GM19467 (cell line): Measurements from ENCODE around the gene VAV2.

Source experiments
- ATAC-seq: cut with Tn5 transposase; IDR thresholded peaks from one replicate; pipeline ENCODE4 v1.9.1; 2021; ENCODE audit warnings: mild to moderate bottlenecking, moderate library complexity; ENCODE audit not compliant: unreplicated experiment

Gene VAV2

DNA sequence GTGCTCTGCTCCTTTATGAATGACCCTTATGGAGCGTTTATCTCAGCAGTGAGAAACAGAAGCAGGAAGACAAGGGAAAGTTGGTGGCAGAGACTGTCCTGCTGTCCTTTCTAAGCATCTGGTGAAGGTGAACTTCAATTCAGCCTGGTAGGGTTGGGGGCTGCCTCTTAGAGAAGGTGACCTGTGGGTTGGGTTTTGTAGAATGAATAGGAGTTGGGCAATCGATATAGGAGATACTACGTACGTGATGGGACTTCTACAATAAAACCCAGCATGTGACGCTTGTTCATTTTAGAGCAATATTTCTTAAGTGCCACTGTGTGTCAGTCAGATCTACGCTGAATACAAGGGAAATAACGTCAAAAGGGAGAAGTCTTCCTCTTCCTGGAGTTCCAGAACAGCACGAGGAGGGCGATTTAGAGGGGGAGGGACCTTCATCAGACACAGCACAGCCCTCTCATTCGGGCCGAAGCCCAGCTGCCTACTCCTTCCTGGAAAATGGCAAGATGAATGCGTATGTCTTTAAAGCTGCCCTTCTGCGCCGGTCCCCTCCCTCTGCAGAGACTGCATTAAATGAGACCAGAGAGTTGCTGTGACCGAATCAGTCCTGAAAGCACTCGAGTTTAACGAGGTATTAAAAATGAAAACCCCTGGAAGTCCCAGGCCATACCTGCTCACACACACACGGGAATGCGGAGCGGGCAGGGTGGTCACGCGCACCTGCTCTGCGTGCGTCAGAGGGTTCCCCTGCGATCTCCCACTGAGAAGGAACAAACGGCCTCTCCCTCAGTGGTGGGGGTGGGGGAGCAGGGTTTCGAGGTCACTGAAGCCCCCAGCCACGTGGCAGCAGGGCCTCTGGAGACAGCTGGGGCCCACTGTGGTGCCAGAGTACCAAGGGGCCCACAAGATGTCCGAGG lies 168.7 kb downstream of the VAV2 start:
- ATAC-seq: no peak

DNA sequence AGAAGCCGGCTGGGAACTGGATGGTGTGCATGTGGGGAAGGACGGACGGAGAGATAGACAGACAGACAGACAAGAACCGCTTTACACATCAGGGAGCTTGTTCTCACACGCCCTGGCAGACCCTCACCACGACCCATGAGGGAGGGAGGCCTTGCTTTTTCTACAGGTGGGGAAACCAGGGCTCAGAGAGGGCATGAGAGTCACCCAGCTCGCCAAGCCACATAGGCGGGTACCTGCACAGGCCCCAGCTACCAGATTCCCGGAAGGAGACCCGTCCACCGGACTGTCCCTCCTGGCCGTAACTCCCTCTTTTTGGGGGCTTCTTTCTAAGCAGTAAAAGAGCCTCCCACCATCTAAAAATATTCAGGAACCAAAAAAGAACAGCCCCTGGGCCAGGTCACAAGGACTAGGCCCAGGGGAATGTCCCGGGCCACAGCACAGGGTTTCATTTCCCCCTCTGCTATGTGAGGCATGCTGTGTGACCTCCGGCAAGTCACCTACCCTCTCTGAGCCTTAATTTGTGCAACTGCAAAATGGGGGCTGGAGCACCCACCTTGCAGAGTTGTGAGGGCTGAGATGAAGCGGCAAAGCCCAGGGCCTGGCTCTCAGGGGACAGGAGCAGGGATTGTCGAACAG lies 169.6 kb downstream of the VAV2 start:
- ATAC-seq: no peak

- ATAC-seq: no peak
Observed at GRCh38 chr9:133821601-133822429, 170.3 kb downstream of the VAV2 start.

DNA sequence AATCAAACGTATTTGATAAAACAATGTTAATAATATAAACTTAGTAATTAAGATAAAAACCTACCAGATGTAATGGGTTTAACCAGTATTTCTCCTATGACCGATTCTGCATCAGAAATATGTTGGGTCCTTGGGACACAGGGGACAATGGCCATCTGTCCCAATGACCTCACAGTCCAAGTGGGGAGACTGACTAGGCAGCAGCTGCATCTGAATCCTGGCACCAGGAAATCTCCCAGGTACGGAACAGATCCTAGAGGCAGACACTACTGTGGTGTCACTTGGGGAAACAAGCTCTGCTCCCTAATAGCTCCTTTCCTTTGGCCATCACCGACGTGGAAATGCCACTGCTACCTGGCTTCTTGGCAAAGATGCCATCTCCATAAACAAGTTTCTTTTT lies 172.2 kb downstream of the VAV2 start:
- no peak for ATAC-seq

DNA sequence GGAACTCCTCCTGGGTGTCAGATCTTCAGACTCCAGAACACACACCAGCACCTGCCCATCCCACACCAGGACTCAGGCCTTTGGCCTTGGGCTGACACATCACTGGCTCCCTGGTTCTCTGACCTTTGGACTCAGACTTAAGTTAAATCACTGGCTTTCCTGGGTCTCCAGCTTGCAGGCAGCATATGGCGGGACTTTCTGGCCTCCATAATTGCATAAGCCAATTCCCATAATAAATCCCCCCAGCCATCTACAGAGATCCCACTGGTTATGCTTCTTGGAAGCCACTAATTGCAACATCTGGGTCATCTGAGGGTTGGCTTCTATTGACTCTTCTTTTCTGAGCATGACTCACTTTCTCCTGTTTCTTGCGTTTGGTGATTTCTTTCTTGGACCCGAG lies 173.7 kb downstream of the VAV2 start:
- no peak for ATAC-seq

GRCh38 chr9:133815781-133816180 lies 176.3 kb downstream of the VAV2 start:
- ATAC-seq: no peak

GRCh38 chr9:133814586-133815208 lies 177.4 kb downstream of the VAV2 start:
- ATAC-seq: no peak

- ATAC-seq: no peak
Observed at GRCh38 chr9:133813749-133814585, 178.2 kb downstream of the VAV2 start.

- ATAC-seq: no peak
Observed at GRCh38 chr9:133812941-133813748, 179.0 kb downstream of the VAV2 start.

DNA sequence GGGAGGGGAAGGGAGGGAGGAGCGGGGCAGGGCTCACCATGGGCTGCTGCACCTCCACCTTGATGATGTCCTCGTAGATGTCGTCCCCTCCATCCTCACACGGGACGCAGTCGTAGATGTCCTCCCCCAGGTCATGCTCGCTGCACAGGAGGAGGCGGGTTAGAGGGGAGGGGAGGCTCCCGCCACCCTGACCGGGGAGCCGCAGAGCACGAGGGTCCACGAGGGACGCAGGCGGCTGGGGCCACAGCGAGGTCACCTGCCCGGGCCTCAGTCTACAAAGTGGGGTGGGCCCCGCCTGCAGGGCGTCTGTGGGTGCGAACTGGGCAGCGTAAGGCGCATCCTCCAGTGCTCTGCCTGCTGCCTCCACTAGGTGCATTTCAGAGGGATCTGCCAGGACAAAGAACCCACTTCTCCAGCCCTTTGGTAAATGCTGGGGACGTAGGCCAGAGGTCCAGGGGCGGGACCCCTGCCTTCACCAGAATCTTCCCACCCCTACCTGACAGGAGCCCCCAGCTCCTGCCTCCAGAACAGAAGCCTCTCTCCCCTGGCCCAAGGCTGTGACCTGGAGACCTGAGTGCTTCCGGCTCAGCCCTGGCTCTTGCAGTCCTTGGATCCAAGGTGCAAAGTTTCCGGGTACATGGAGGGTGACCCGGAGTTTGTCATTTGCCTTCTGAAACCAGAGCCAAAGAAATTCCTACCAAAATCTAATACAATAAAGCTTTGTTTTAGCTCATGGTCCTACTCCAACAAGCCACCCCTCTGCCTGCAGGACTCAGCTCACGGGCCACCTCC lies 179.9 kb downstream of the VAV2 start:
- no peak for ATAC-seq

DNA sequence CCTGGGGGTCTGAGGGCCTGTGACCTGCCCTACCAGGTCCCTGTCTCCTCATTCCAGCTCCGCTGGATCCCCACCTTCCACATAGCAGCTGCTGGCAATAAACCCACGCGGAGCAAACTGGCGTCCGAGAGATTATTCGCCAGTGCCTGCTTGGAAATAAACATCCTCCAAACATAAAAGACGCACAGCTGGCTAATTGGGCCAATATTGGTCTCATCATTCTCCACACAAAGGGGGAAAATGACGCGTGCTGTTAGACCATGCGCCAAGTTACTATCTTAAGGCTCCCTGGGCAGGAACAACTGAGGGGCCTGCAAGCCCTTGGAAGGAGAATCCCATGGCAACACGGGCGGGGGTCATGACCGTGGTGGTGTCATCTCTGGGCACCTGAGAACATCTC lies 180.7 kb downstream of the VAV2 start:
- no peak for ATAC-seq

DNA sequence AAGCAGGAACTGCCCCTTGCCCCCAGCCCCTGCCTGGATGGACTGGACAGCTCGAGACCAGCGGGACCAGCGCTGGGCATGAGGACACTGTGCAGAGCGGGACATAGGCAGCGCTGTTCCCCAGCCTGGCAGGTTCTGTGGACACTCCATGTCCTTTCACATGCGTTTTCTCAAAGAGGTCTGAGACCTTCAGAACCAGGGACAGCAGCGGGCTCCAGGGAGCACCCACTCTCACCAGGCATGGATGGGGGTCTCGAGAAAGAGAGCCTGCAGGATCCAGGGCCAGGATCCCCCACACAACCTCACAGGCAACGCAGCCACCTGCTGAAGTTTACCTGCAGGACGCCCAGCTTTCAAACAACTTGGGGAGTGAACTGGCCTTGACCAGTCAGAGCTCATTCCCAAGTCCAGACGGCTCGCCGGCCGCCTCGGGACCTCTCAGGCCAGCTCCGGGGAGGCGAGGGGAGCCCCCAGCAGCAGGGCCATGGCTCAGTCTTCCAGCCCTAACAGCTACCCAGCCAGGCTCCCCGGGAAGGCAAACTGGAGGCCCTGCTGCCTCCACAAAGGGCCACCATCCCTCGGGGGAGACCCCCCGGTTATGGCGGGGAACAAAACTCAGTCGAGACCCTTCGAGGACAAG lies 181.4 kb downstream of the VAV2 start:
- no peak for ATAC-seq

- no peak for ATAC-seq
Observed at GRCh38 chr9:133809335-133809734, 182.8 kb downstream of the VAV2 start.

GRCh38 chr9:133807818-133808217 lies 184.3 kb downstream of the VAV2 start:
- no peak for ATAC-seq

DNA sequence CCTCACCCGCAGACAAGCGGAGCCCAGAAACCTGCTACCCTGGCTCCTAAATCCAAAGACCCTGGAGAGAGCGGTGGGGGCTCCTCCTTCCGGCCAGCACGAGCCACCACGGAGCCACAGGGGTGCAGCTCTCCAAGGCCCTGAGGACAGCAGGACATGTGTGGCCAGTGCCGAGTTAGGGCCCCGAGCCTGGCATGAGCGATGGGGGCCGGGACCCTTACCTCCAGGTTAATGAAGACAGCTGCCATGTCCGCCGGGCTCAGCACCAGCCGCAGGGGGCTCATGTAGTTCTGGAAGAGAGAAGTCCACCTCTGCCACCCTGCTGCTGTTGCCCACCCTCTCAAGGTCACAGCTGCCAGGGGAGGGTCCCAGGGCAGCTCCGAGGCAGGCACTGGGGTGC lies 185.1 kb downstream of the VAV2 start:
- ATAC-seq: no peak

- ATAC-seq: no peak
Observed at GRCh38 chr9:133806623-133807010, 185.5 kb downstream of the VAV2 start.

DNA sequence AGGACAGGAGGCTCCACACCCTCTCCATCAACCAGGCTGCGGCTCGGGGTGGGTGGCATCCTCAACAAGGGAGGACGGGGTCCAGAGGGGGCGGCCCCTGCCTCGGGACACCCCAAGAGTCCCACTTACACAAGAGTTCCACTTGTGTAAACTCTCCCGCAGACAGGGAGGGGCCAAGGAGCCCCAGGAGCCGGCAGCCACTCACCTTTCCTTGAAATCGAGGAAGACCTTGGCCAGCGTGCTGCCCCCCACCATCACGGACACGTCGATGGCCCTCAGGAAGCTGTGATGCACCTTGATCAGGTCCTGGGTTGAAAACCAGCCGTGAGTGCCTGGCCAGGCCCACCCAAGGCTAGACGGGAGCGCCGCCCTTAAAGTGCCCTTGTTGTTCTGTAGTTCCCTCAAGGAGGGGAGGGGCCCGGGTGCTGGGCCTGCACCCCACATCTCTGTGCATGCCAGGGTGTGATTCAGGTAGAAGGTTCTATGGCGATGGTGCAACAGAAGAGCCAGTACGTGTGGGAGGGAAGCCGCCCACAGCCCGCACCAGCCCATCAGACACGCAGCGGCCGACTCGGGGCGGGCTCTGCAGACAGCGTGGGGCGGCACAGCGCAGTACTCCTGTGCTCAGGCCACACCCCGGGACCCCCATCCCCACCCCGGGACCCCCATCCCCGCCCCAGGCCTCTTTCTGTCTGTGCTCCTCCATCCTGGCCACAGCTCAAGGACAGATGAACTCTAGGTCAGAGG lies 186.1 kb downstream of the VAV2 start:
- ATAC-seq: no peak
